ENCODE data around the gene ZBTB20.
"Not testable (repeated sequence)": the region's sequence is repeated elsewhere in the genome, so short reads cannot be mapped to it uniquely, and the experiment has no call there.

ZBTB20 gene

DNA sequence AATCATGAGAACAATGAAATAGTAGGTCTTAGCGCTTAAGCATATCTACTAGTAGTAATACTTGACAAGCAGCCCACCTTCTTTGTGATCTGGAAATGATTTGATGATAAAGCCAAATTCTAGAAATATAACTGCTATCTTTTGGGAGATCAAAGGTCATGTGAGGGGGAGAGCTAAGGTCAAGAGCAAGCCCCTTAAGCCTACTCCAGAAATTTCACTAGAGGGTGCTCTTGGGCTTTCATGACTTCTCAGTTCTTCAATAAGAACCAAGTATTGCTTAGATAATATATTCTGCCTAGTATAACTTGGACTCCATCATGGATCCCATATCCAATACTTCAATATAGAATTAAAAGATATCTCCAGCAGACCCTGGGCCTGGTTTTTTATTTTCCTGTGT lies 319.6 kb downstream of the ZBTB20 start:
- no peaks in the 10 kb centered on the region for H3K27me3 ChIP-seq
- no peaks in the 10 kb centered on the region for H3K9me3 ChIP-seq
- H3K4me1 ChIP-seq: no peaks in the 10 kb centered on the region
- TF ChIP-seq, protein P1, sequence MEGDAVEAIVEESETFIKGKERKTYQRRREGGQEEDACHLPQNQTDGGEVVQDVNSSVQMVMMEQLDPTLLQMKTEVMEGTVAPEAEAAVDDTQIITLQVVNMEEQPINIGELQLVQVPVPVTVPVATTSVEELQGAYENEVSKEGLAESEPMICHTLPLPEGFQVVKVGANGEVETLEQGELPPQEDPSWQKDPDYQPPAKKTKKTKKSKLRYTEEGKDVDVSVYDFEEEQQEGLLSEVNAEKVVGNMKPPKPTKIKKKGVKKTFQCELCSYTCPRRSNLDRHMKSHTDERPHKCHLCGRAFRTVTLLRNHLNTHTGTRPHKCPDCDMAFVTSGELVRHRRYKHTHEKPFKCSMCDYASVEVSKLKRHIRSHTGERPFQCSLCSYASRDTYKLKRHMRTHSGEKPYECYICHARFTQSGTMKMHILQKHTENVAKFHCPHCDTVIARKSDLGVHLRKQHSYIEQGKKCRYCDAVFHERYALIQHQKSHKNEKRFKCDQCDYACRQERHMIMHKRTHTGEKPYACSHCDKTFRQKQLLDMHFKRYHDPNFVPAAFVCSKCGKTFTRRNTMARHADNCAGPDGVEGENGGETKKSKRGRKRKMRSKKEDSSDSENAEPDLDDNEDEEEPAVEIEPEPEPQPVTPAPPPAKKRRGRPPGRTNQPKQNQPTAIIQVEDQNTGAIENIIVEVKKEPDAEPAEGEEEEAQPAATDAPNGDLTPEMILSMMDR (IDR thresholded peaks at IDR 0.05; ENCODE audit: low read depth, low read length): peak; percentile 87
- H3K4me3 ChIP-seq (ENCODE audit: low read depth, low read length): no peak overlapping the region
- H3K36me3 ChIP-seq: no peaks in the 10 kb centered on the region
- DNase-seq: peak; percentile 29

DNA sequence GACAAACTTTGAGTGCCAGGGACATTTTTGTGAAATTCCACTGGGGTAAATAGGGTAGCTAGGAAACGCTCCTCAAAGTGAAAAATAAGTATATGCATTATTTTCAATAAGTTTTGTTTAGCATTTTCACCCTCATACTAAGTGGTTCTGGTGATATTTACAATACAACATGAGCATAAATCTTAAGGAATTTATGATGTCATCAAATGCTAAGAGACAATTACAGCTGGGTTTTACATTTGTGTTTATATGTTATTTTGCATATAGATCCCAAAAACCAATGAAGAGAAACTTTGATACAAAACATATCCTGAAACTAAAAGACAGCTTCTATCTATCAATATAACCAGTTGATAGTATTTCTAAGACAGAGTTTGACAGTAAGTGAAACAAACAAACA lies 323.1 kb downstream of the ZBTB20 start:
- TF ChIP-seq, protein P1 (IDR thresholded peaks at IDR 0.05; ENCODE audit: low read depth, low read length): no peak
- Histone ChIP-seq H3K36me3 (no peaks in the 10 kb centered on the region), H3K4me1 (no peaks in the 10 kb centered on the region), H3K27me3 (no peaks in the 10 kb centered on the region), H3K4me3 (ENCODE audit: low read depth, low read length) (no peak overlapping the region), H3K9me3 (no peaks in the 10 kb centered on the region)
- DNase-seq: no peak

DNA sequence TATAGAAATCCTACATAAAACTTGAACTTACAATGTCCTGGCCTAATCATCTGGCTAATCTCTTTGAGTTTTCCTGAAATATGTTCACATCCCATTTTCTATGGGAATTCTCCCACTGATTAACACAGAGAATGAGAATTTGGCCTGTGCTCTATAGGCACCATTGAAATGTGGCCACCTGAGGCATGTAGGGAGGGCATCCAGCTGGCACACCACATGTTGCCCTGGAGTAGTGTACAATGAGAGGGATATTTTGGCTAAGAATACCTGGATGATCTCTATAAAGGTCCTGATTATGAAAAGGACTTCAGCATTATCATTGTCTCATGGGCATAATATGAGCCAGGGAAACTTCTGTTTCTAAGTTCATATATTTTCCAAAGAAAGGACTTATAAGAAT lies 324.0 kb downstream of the ZBTB20 start:
- no peak for DNase-seq
- no peaks in the 10 kb centered on the region for H3K36me3 ChIP-seq
- no peaks in the 10 kb centered on the region for H3K4me1 ChIP-seq
- H3K27me3 ChIP-seq: no peaks in the 10 kb centered on the region
- no peak overlapping the region for H3K4me3 ChIP-seq (ENCODE audit: low read depth, low read length)
- H3K9me3 ChIP-seq: no peaks in the 10 kb centered on the region
- TF ChIP-seq, protein P1 (IDR thresholded peaks at IDR 0.05; ENCODE audit: low read depth, low read length): no peak

DNA sequence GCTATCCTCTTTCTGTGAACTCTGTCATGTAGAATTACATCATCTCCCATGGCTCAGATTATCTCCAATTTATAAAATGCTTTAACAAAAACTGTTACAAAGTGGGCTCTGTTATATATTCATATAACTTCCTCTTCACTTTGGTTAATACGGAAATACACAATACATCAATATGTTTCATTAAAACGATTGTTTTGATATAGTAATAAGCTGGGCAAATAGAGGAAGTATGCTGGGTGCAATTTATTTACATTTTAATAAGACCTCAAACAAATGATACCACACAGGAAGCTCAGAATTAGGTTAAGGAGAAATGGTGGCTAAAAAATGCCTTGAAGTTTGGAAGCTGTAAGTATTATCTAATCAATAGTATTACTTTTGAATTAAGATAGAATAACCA lies 331.0 kb downstream of the ZBTB20 start:
- Histone ChIP-seq H3K27me3 (no peaks in the 10 kb centered on the region), H3K36me3 (no peaks in the 10 kb centered on the region), H3K9me3 (no peaks in the 10 kb centered on the region), H3K4me1 (no peaks in the 10 kb centered on the region), H3K4me3 (ENCODE audit: low read depth, low read length) (no peak overlapping the region)
- DNase-seq: no peak
- TF ChIP-seq, protein P1 (IDR thresholded peaks at IDR 0.05; ENCODE audit: low read depth, low read length): no peak

DNA sequence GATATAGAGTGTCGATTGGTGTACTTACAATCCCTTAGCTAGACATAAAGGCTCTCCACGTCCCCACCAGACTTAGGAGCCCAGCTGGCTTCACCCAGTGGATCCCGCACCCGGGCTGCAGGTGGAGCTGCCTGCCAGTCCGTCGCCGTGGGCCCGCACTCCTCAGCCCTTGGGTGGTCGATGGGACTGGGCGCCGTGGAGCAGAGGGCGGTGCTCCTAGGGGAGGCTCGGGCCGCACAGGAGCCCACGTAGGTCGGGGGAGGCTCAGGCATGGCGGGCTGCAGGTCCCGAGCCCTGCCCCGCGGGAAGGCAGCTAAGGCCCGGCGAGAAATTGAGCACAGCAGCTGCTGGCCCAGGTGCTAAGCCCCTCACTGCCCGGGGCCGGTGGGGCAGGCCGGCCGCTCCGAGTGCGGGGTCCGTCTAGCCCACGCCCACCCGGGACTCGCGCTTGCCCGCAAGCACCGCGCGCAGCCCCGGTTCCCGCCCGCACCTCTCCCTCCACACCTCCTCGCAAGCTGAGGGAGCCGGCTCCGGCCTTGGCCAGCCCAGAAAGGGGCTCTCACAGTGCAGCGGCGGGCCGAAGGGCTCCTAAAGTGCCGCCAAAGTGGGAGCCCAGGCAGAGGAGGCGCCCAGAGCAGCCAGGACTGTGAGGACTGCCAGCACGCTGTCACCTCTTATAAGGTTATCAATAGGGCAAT lies 334.4 kb downstream of the ZBTB20 start:
- H3K9me3 ChIP-seq; H3K36me3 ChIP-seq; H3K27me3 ChIP-seq; H3K4me3 ChIP-seq (ENCODE audit: low read depth, low read length); DNase-seq; H3K4me1 ChIP-seq: not testable (repeated sequence)

DNA sequence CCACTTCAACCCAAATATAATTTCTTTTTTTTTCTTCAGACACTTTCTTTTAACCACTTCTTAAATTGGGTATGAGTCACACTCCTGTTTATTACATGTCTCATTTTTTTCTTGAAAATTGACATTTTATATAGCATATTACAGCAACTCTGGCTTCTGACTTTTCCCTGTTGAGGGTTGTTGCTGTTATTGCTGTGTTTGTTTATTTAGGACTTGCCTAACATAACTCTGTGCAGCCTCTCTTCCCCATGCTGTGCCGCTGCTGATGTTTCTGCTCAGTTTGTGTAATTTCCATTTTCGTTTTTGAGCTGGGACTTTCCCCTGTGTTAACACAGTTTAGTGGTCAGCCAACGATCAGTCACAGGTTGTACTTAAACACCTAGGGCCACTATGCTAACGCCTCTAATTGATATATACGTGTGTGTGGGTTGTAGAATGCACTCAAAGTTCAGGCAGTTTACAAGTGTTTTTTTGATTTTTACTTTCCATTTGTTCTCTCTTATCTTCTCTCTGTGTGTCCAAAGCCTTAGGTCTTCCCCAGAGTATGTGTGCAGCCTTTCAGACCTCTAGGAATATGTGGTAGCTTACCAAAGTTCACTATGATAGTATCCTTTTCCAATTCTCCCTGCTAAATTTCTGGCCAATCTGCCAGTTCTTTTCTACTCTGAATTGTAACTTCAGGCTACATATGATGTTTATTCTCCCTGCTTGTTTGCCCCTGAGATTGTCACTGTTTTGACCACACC lies 337.2 kb downstream of the ZBTB20 start:
- no peaks in the 10 kb centered on the region for H3K36me3 ChIP-seq
- no peak for DNase-seq
- H3K4me3 ChIP-seq (ENCODE audit: low read depth, low read length): no peak overlapping the region

More for the DNA sequence above, 337.2 kb downstream of the ZBTB20 start:
- Histone ChIP-seq H3K4me1 (no peaks in the 10 kb centered on the region), H3K9me3 (no peaks in the 10 kb centered on the region), H3K27me3 (no peaks in the 10 kb centered on the region)
- TF ChIP-seq, protein P1 (IDR thresholded peaks at IDR 0.05; ENCODE audit: low read depth, low read length): no peak
